HCT116 (cell line): ENCODE results near the gene DRD4. TPM values are rescaled to one million over a fixed set of nuclear protein-coding genes. Genes with fewer than 3 reads are reported as not detected.

Source experiments
- ATAC-seq: fragments of 200-7000 bp; cut with Tn5 transposase; 2 replicates; pipeline ENCODE4 v1.9.1; 2020; ENCODE audit warnings: mild to moderate bottlenecking, moderate library complexity
- BruUV-seq: library from RNA; stranded (reverse); fragments of 400-500 nt; replicated peaks from 2 replicates; lab custom pipeline; 2021; lab: Mats Ljungman, UMichigan
- CTCF ChIA-PET: fragments of 300-600 bp; sonication (Branson Sonifier 250); formaldehyde crosslinking; loops from one replicate; lab custom pipeline; 2021; ENCODE audit warnings: antibody characterized with exemption; lab: Charles Lee
- POLR2A ChIA-PET: fragments of 300-600, 350-600 bp; sonication (Branson Sonifier 250); formaldehyde crosslinking; loops from one replicate; lab custom pipeline; 2021; ENCODE audit warnings: antibody characterized with exemption; lab: Charles Lee
- RAD21 ChIA-PET, 2 experiments: fragments of 300-600 bp; sonication (Branson Sonifier 250); formaldehyde crosslinking; loops; one replicate each; lab custom pipeline; 2023; ENCODE audit warnings: low total read pairs in 2 of 2; ENCODE audit not compliant: uncharacterized antibody in 2 of 2, unreplicated experiment in 2 of 2, low non-redundant PET in 1 of 2; lab: Charles Lee
- DNase-seq: peaks from one replicate; pipeline ENCODE4 v3.0.0-alpha.2; 2010; ENCODE audit warnings: low read depth, low spot score
- H2AFZ ChIP-seq: fragments of 200-600 bp; shearing (Covaris generic), sonication (generic); 2 replicates; pipeline ENCODE4 v1.6.1; 2017; ENCODE audit warnings: low read depth, mixed run types, mixed read lengths, antibody characterized with exemption, low read length; ENCODE audit not compliant: poor library complexity, severe bottlenecking
- H3K27ac ChIP-seq: 2 replicates; pipeline ENCODE4 v1.5.1; 2012; ENCODE audit warnings: low read depth, low read length
- H3K27me3 ChIP-seq: fragments of 200-600 bp; sonication (generic); 2 replicates; pipeline ENCODE4 v1.6.1; 2016; ENCODE audit warnings: mixed run types, low read length, mixed read lengths; ENCODE audit not compliant: insufficient read depth
- H3K36me3 ChIP-seq, 2 experiments: fragments of 200-500 bp in 1 of 2; fragments of 200-600 bp in 1 of 2; sonication (Bioruptor generic) in 1 of 2; sonication (generic) in 1 of 2; 2 replicates each; pipeline versions ENCODE4 v1.5.1 to v1.6.1; 2014 to 2016; ENCODE audit warnings: low read length in 2 of 2, inconsistent platforms in 1 of 2, mixed read lengths in 1 of 2, mixed run types in 1 of 2; ENCODE audit not compliant: insufficient read depth in 2 of 2, control insufficient read depth in 1 of 2
- H3K4me1 ChIP-seq, 2 experiments: fragments of 200-600 bp in 1 of 2; sonication (generic) in 1 of 2; 2 replicates each; pipeline versions ENCODE4 v1.5.1 to v1.6.1; 2012 to 2017; ENCODE audit warnings: low read length in 2 of 2, inconsistent platforms in 1 of 2, mild to moderate bottlenecking in 1 of 2, mixed read lengths in 1 of 2, mixed run types in 1 of 2, moderate library complexity in 1 of 2; ENCODE audit not compliant: insufficient read depth in 2 of 2, control insufficient read depth in 1 of 2
- H3K4me2 ChIP-seq: fragments of 200-600 bp; sonication (generic); 2 replicates; pipeline ENCODE4 v1.6.1; 2017; ENCODE audit warnings: mixed run types, low read length, mixed read lengths
- H3K4me3 ChIP-seq, 2 experiments: fragments of 200-600 bp in 1 of 2; sonication (generic) in 1 of 2; replicated peaks in 1 of 2; 2 replicates each; pipeline ENCODE4 v1.5.1; 2011 to 2016; ENCODE audit warnings: low read length in 2 of 2, control low read depth in 1 of 2, low read depth in 1 of 2, mild to moderate bottlenecking in 1 of 2, mixed read lengths in 1 of 2, mixed run types in 1 of 2
- H3K79me2 ChIP-seq: fragments of 200-600 bp; sonication (generic); 2 replicates; pipeline ENCODE4 v1.6.1; 2017; ENCODE audit warnings: mild to moderate bottlenecking, mixed run types, low read length, moderate library complexity, mixed read lengths; ENCODE audit not compliant: insufficient read depth
- H3K9ac ChIP-seq: fragments of 200-600 bp; sonication (generic); 2 replicates; pipeline ENCODE4 v1.6.1; 2016; ENCODE audit warnings: low read length, mixed read lengths
- H3K9me2 ChIP-seq: fragments of 200-600 bp; sonication (generic), shearing (Covaris generic); 2 replicates; pipeline ENCODE4 v1.6.1; 2017; ENCODE audit warnings: mixed run types, mild to moderate bottlenecking, moderate library complexity; ENCODE audit not compliant: insufficient read depth
- H3K9me3 ChIP-seq, 2 experiments: fragments of 200-500 bp in 1 of 2; fragments of 200-600 bp in 1 of 2; sonication (Bioruptor generic) in 1 of 2; sonication (generic) in 1 of 2; 2 replicates each; pipeline ENCODE4 v1.6.1; 2014 to 2017; ENCODE audit warnings: low read length in 2 of 2, mixed read lengths in 2 of 2, inconsistent platforms in 1 of 2, low read depth in 1 of 2, mild to moderate bottlenecking in 1 of 2, mixed run types in 1 of 2, moderate library complexity in 1 of 2; ENCODE audit not compliant: control insufficient read depth in 1 of 2, insufficient read depth in 1 of 2
- H4K20me1 ChIP-seq: fragments of 200-600 bp; sonication (generic), shearing (Covaris generic); 2 replicates; pipeline ENCODE4 v1.6.1; 2017; ENCODE audit warnings: mixed run types, mild to moderate bottlenecking, moderate library complexity; ENCODE audit not compliant: insufficient read depth
- CBX3 ChIP-seq: IDR thresholded peaks from 2 replicates; pipeline ENCODE4 v1.6.1; 2012; ENCODE audit warnings: low read depth
- CTCF ChIP-seq, 3 experiments: fragments of 200-600 bp in 1 of 3; sonication (generic) in 1 of 3; IDR thresholded peaks in 2 of 3; conservative IDR thresholded peaks in 1 of 3; 2 replicates each; pipeline ENCODE4 v1.5.1; 2012 to 2017; ENCODE audit warnings: low read depth in 2 of 3, low read length in 2 of 3, antibody characterized with exemption in 1 of 3, borderline replicate concordance in 1 of 3, control low read depth in 1 of 3, mild to moderate bottlenecking in 1 of 3, mixed read lengths in 1 of 3, mixed run types in 1 of 3, moderate library complexity in 1 of 3; ENCODE audit not compliant: insufficient read depth in 1 of 3
- EGR1 ChIP-seq: IDR thresholded peaks from 2 replicates; pipeline ENCODE4 v1.6.1; 2012; ENCODE audit warnings: low read depth
- SRF ChIP-seq: IDR thresholded peaks from 2 replicates; pipeline ENCODE4 v1.6.1; 2012; ENCODE audit warnings: low read depth
- intact Hi-C: fragments of 100-400 bp; cut with micrococcal nuclease; formaldehyde crosslinking; loops from 2 replicates; pipeline ENCODE4 v1.10.0; 2022
- total RNA-seq: library from RNA; stranded (reverse); gene quantifications from one replicate; pipeline ENCODE4 v1.2.1, GENCODE V29; 2021; ENCODE audit not compliant: unreplicated experiment
- TF ChIP-seq, protein P1 (sequence below): IDR thresholded peaks from 2 replicates; pipeline ENCODE4 v1.6.1; 2012; ENCODE audit warnings: low read depth
- TF ChIP-seq, protein P2 (sequence below): IDR thresholded peaks from 2 replicates; pipeline ENCODE4 v1.6.1; 2012

Gene DRD4
- total RNA-seq, 1 experiment from 2014 or later = 2.4 TPM

DNA sequence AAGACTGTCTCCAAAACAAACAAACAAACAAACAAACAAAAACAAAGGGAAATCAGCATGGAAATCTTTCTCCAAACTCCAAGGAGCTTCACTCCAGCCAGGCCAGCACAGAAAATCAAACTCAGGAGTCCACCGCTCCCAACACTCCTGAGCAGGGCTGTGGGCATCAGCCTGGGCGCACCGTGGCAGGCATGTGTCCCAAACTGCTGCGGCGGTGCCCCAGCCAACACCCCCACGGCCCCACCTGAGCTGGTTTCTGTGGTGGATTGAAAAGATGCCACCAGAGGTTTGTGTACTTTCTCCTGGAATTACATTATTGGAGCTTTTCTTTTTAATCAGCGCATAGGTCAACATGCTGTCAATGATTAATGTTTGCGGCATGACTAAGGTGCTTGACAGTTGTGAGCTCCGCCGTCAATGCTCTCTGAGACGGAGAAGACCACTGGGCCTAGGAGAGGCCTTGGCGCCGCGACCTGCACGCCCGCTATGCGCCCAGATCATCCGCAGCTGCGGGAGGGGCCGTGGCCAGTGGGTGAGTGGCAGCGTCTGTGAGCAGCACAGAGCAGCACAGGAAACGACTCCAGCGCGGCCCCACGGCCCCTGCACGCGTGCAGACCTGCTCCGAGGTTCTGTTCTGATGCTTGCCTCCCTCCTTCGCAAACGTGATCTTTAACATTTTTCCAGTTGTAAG lies 18.1 kb downstream of the DRD4 start:
- no peaks in the 10 kb centered on the region for H3K9me2 ChIP-seq
- no peak overlapping the region for H2AFZ ChIP-seq
- ChIA-PET POLR2A (no interaction called here), RAD21 (no interaction called here), CTCF (no interaction called here)
- no peak overlapping the region for H3K9ac ChIP-seq
- no peaks in the 10 kb centered on the region for H3K4me1 ChIP-seq
- DNase-seq = no peak
- H3K4me3 ChIP-seq = no peak overlapping the region
- no peaks in the 10 kb centered on the region for H4K20me1 ChIP-seq
- no peak overlapping the region for H3K4me2 ChIP-seq
- BruUV-seq = no TSS peak
- no peak overlapping the region for H3K27ac ChIP-seq
- no peaks in the 10 kb centered on the region for H3K79me2 ChIP-seq
- TF ChIP-seq CTCF (IDR thresholded peaks at IDR 0.05 in 2 of 3, conservative IDR thresholded peaks at IDR 0.05 in 1 of 3; ENCODE audit: borderline replicate concordance in 1 of 3, insufficient read depth in 1 of 3, low read depth in 2 of 3, low read length in 2 of 3) (no peak), SRF (no peak), EGR1 (no peak), CBX3 (no peak)
- TF ChIP-seq, protein P1, sequence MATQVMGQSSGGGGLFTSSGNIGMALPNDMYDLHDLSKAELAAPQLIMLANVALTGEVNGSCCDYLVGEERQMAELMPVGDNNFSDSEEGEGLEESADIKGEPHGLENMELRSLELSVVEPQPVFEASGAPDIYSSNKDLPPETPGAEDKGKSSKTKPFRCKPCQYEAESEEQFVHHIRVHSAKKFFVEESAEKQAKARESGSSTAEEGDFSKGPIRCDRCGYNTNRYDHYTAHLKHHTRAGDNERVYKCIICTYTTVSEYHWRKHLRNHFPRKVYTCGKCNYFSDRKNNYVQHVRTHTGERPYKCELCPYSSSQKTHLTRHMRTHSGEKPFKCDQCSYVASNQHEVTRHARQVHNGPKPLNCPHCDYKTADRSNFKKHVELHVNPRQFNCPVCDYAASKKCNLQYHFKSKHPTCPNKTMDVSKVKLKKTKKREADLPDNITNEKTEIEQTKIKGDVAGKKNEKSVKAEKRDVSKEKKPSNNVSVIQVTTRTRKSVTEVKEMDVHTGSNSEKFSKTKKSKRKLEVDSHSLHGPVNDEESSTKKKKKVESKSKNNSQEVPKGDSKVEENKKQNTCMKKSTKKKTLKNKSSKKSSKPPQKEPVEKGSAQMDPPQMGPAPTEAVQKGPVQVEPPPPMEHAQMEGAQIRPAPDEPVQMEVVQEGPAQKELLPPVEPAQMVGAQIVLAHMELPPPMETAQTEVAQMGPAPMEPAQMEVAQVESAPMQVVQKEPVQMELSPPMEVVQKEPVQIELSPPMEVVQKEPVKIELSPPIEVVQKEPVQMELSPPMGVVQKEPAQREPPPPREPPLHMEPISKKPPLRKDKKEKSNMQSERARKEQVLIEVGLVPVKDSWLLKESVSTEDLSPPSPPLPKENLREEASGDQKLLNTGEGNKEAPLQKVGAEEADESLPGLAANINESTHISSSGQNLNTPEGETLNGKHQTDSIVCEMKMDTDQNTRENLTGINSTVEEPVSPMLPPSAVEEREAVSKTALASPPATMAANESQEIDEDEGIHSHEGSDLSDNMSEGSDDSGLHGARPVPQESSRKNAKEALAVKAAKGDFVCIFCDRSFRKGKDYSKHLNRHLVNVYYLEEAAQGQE = no peak
- TF ChIP-seq, protein P2, sequence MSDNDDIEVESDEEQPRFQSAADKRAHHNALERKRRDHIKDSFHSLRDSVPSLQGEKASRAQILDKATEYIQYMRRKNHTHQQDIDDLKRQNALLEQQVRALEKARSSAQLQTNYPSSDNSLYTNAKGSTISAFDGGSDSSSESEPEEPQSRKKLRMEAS = no peak
- intact Hi-C loops = no loop called here
- peaks cover 0 to 2% of the 10 kb centered on the region in 2 experiments; a peak in 1 of 4 replicates for H3K36me3 ChIP-seq
- H3K9me3 ChIP-seq = no peaks in the 10 kb centered on the region
- no peak for ATAC-seq
- no peaks in the 10 kb centered on the region for H3K27me3 ChIP-seq
